Measurements from ENCODE around the gene ENPP3. TPM values are rescaled to one million over a fixed set of nuclear protein-coding genes. Genes with fewer than 3 reads are reported as not detected.

The ENPP3 gene
- total and polyA plus RNA-seq, 10 of the 15 experiments (the other 5 are each of a cell fraction or from before 2014, with no cell fraction given), result 0.01 TPM; not detected in 9

DNA sequence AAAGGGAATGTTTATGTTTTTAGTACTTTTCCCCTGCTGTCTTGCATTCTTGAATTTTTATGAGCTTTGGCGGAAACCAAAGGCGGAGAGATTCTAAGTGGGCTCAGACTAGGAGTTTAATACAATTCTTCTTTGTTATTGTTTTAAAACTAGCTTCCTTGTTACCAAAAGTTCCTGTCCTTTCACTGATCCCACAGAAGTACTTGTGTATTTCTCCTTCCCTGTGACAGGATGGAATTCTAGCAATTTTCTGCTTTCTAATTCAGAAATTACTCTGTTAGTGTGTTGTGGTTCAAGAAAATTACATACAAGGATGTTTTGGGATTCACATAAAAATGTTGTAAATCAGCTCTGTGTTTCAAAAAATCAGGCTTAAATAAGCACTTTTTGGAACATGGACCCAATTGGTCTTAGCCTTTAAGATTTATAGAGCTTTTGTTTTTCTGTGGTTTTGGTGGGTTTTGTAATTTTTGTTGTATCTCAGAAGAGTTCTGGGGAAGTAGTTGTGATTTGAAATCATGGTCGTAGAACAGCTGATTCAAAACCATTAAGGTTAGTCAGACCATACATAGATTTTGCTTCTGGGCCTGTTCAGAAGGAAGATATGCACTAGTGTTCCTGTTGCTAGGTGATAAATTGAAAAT lies 91.3 kb downstream of the ENPP3 start (continued):
- TF ChIP-seq, protein P1, sequence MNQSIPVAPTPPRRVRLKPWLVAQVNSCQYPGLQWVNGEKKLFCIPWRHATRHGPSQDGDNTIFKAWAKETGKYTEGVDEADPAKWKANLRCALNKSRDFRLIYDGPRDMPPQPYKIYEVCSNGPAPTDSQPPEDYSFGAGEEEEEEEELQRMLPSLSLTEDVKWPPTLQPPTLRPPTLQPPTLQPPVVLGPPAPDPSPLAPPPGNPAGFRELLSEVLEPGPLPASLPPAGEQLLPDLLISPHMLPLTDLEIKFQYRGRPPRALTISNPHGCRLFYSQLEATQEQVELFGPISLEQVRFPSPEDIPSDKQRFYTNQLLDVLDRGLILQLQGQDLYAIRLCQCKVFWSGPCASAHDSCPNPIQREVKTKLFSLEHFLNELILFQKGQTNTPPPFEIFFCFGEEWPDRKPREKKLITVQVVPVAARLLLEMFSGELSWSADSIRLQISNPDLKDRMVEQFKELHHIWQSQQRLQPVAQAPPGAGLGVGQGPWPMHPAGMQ (IDR thresholded peaks at IDR 0.05; ENCODE audit: borderline replicate concordance), result no peak
- TF ChIP-seq POLR2AphosphoS5 (IDR thresholded peaks at IDR 0.05; ENCODE audit: low read length) (no peak), MYB (IDR thresholded peaks at IDR 0.05; ENCODE audit: borderline replicate concordance, low read depth, low read length) (no peak), IRF4 (IDR thresholded peaks at IDR 0.05; ENCODE audit: low read depth, low read length) (no peak), NFYB (IDR thresholded peaks at IDR 0.05; ENCODE audit: insufficient read depth, low read depth, low read length) (no peak), RUNX3 (IDR thresholded peaks at IDR 0.05; ENCODE audit: low read length) (no peak), CHD4 (IDR thresholded peaks at IDR 0.05) (no peak), TCF3 (IDR thresholded peaks at IDR 0.05; ENCODE audit: borderline replicate concordance, insufficient read depth, low read depth, low read length) (no peak), LARP7 (IDR thresholded peaks at IDR 0.05) (no peak), NFIC (IDR thresholded peaks at IDR 0.05; ENCODE audit: low read depth, low read length) (no peak), POLR2AphosphoS2 (IDR thresholded peaks at IDR 0.05; ENCODE audit: low read depth, low read length) (no peak)

DNA sequence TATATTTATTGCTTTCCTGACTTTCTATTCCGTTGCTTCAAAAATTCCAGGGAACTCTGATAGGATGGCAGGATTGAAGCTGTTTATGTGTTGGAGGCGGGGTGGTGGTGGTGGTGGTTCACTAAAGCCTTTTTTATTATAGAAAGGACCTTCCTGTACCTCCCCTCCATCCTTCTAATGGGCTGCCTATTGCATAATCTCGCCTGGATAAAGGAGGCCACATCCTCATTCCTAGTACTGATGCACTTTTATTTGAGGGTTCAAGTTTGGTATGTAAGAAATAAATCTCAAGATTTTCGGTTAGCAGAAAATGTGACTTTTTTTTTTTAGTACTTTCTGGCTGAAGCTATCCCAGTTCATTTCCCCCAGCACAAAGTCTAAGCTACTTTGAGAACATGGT lies 92.4 kb downstream of the ENPP3 start:
- in situ Hi-C loops (cut with MboI), result no loop called here
- intact Hi-C loops (cut with micrococcal nuclease; ENCODE audit: unreplicated experiment), result no loop called here
- Histone ChIP-seq H4K20me1 (ENCODE audit: control insufficient read depth, insufficient read depth) (no peaks in the 10 kb centered on the region), H3K79me2 (ENCODE audit: control insufficient read depth, insufficient read depth, low read length) (no peaks in the 10 kb centered on the region), H3K9ac (ENCODE audit: control insufficient read depth, insufficient read depth, low read length) (no peak overlapping the region), H3K4me3 (no peak overlapping the region), H2AFZ (ENCODE audit: control insufficient read depth, low read depth, low read length) (no peak overlapping the region), H3K36me3 (ENCODE audit: control insufficient read depth in 2 of 2, insufficient read depth in 2 of 2, low read length in 1 of 2) (no peaks in the 10 kb centered on the region), H3K4me2 (ENCODE audit: control insufficient read depth, insufficient read depth) (no peak overlapping the region), H3K4me1 (ENCODE audit: control insufficient read depth, insufficient read depth, low read length) (no peaks in the 10 kb centered on the region), H3K27me3 (replicated peaks in 1 of 2; ENCODE audit: control insufficient read depth in 2 of 2, insufficient read depth in 2 of 2, low read length in 1 of 2) (no peaks in the 10 kb centered on the region), H3K9me3 (replicated peaks; ENCODE audit: control insufficient read depth, insufficient read depth, low read length) (no peaks in the 10 kb centered on the region), H3K27ac (ENCODE audit: control insufficient read depth, insufficient read depth) (no peak overlapping the region)
- 2% methylated on average over 4 of the region's 4 CpGs for WGBS (ENCODE audit: insufficient coverage, insufficient replicate concordance, low lambda C conversion rate, missing lambda C conversion rate)
- POLR2A ChIA-PET, result no interaction called here
- RAD21 ChIA-PET (ENCODE audit: unreplicated experiment), result no interaction called here
- SMC1A ChIA-PET (ENCODE audit: uncharacterized antibody, unreplicated experiment), result interaction anchor here (1.0 kb wide), 1 partner anchor 20 kb away, joined by 3 read pairs; no protein-coding TSS in a partner anchor
- FAIRE-seq, result no peak
- DNase-seq (ENCODE audit: low read depth, low spot score), result no peak
- ATAC-seq, result no peak
- CTCF ChIA-PET, result interaction anchor here (0.9 to 1.3 kb wide), 2 partner anchors 13 to 34 kb away, joined by 3 read pairs; no protein-coding TSS in a partner anchor
- BruUV-seq (replicated peaks), result no TSS peak
- TF ChIP-seq TBL1XR1 (IDR thresholded peaks at IDR 0.05; ENCODE audit: low read depth, low read length), result no peak
- TF ChIP-seq CTCF (IDR thresholded peaks at IDR 0.05 in 2 of 3, conservative IDR thresholded peaks at IDR 0.05 in 1 of 3; ENCODE audit: control insufficient read depth in 2 of 3, extremely low read depth in 1 of 3, insufficient read depth in 1 of 3, low read depth in 3 of 3, low read length in 3 of 3), result no peak
- no peak for TF ChIP-seq NR2C2 (IDR thresholded peaks at IDR 0.05; ENCODE audit: borderline replicate concordance, control insufficient read depth, insufficient read length, low read depth)
- TF ChIP-seq BRCA1 (IDR thresholded peaks at IDR 0.05; ENCODE audit: low read depth, low read length), result no peak
- no peak for TF ChIP-seq RFX5 (IDR thresholded peaks at IDR 0.05; ENCODE audit: low read depth, low read length)
- TF ChIP-seq MTA3 (IDR thresholded peaks at IDR 0.05; ENCODE audit: borderline replicate concordance, low read length), result no peak
- no peak for TF ChIP-seq NR2F1 (conservative IDR thresholded peaks at IDR 0.05)
- TF ChIP-seq ESRRA (IDR thresholded peaks at IDR 0.05; ENCODE audit: low read length), result no peak
- TF ChIP-seq DPF2 (IDR thresholded peaks at IDR 0.05), result no peak

All from GM12878 (cell line).